GM12878 (cell line): ENCODE measurements around the gene ARHGAP26. TPM values are rescaled to one million over a fixed set of nuclear protein-coding genes. Genes with fewer than 3 reads are reported as not detected.

Experiments used
- MEF2B ChIP-seq: fragments of 450-650 bp; IDR thresholded peaks from 2 replicates; pipeline ENCODE4 v1.6.1; 2018; ENCODE audit warnings: mild to moderate bottlenecking, moderate library complexity; ENCODE audit not compliant: partially characterized antibody, poor library complexity, severe bottlenecking
- PRDM15 ChIP-seq: fragments of 450-650 bp; formaldehyde crosslinking; IDR thresholded peaks from 2 replicates; pipeline ENCODE4 v1.4.0; 2020; ENCODE audit warnings: mild to moderate bottlenecking, moderate library complexity
- RCOR1 ChIP-seq: conservative IDR thresholded peaks from 2 replicates; pipeline ENCODE4 v1.6.1; 2012; ENCODE audit warnings: low read depth, low read length, improper control_type of control experiment
- ZBTB11 ChIP-seq: fragments of 450-650 bp; formaldehyde crosslinking; IDR thresholded peaks from 2 replicates; pipeline ENCODE4 v1.5.0; 2022; ENCODE audit warnings: mild to moderate bottlenecking, missing genetic modification characterization
- polyA plus RNA-seq, 11 experiments: library from polyadenylated mRNA; depleted of rRNA in 4 of 11; unstranded in 6 of 11; stranded (reverse) in 5 of 11; fragments of >200 nt; fragmentation: Nextera tagmentation in 4 of 11; fragmentation: Illumina TruSeq in 1 of 11; extraction: Ambion mirVana in 4 of 11; extraction: Trizol in 1 of 11; gene quantifications; 1 replicate in 1 of 11; 2 replicates in 10 of 11; pipeline versions ENCODE4 v1.2.1 to v1.2.3, GENCODE V29; 2011 to 2016; ENCODE audit warnings: inconsistent platforms in 2 of 11, missing spikeins in 2 of 11, low read depth in 1 of 11
- total RNA-seq, 4 experiments: library from RNA; depleted of rRNA in 3 of 4; stranded (reverse); fragments of >200 nt in 3 of 4; fragmentation: Illumina TruSeq in 1 of 4; extraction: Trizol in 1 of 4; gene quantifications; 2 replicates each; pipeline versions ENCODE4 v1.2.1 to v1.2.3, GENCODE V29; 2013 to 2021

Gene ARHGAP26
- total and polyA plus RNA-seq, 10 of the 15 experiments (the other 5 are each of a cell fraction or from before 2014, with no cell fraction given), result 9.4 to 41.5 (median 19.3) TPM

GRCh38 chr5:143213231-143213850, 443.2 kb downstream of the ARHGAP26 start (continued):
- TF ChIP-seq MEF2B (peak; percentile 27), RCOR1 (no peak), ZBTB11 (no peak), PRDM15 (CRISPR knock-in tag) (0 out of 2 replicates have a peak, but pooled peaks have one; percentile 6)
